Fibroblast of villous mesenchyme (primary cell): ENCODE data around the gene PFDN6. TPM values are rescaled to one million over a fixed set of nuclear protein-coding genes. Genes with fewer than 3 reads are reported as not detected.

Experiments used
- DNase-seq: peaks from one replicate; pipeline ENCODE4 v3.0.0-alpha.2; 2010; ENCODE audit warnings: low read depth
- H3K4me3 ChIP-seq: 2 replicates; pipeline ENCODE4 v1.5.1; 2011; ENCODE audit warnings: low read depth, mild to moderate bottlenecking, low read length
- total RNA-seq: library from RNA; depleted of rRNA; stranded (reverse); fragments of >200 nt; gene quantifications from 2 replicates; pipeline ENCODE4 v1.2.3, GENCODE V29; 2012
- TF ChIP-seq, protein P1 (sequence below): IDR thresholded peaks from 2 replicates; pipeline ENCODE4 v1.5.1; 2012; ENCODE audit warnings: low read depth, mild to moderate bottlenecking, low read length; ENCODE audit not compliant: insufficient read depth

Gene PFDN6
- 26.4 and 34.5 TPM in 2 replicates for total RNA-seq

DNA sequence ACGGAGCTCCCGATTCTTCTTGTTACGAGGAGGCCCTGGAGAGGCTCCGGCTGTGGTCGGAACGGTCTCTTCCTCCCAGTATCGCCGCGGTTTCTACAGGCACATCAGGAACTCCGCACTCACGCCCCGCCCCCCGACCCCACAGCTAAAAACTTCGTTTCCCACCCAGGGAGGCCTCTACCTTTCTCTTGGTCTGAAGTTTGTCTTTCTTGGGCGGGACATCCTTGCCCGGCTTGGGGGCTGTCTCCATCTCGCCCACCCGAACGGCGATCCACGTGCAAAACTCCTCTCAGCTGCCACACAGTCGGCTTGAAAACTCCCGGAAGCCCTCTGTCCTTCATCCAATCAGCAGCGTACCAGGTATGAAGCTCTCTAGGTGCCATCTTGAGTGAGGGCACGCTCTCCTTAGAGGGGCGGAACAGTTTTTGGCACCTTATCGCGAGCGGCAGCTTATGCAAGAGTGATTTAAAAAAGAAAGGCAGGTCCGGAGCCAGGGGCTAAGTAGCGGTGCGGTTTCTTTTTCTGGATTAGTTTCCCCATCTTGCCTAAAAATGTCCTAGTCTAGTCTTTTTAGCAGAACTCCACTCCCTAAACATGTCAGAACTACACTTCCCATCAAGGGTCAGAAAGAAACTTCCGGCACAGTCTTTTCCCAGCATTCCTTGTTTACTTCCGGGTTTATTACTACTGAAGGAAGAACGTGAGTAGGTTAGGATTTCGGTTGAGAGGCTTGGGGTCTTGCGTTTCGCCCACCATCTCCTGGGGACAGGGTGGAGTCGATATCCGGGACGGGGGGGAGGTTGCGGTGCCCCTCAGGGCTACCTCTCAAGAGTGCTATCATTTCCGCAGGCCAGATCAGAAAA lies at the start of gene PFDN6, which contains the start of gene WDR46:
TSS of gene PFDN6 (plus strand) at position 681 of the 863 bp plus-strand sequence. CDS start 256 bp downstream, outside the sequence.
TSS of gene WDR46 (minus strand) at position 319 of the 863 bp plus-strand sequence. CDS start at position 250, 69 bp downstream.
- TF ChIP-seq, protein P1, sequence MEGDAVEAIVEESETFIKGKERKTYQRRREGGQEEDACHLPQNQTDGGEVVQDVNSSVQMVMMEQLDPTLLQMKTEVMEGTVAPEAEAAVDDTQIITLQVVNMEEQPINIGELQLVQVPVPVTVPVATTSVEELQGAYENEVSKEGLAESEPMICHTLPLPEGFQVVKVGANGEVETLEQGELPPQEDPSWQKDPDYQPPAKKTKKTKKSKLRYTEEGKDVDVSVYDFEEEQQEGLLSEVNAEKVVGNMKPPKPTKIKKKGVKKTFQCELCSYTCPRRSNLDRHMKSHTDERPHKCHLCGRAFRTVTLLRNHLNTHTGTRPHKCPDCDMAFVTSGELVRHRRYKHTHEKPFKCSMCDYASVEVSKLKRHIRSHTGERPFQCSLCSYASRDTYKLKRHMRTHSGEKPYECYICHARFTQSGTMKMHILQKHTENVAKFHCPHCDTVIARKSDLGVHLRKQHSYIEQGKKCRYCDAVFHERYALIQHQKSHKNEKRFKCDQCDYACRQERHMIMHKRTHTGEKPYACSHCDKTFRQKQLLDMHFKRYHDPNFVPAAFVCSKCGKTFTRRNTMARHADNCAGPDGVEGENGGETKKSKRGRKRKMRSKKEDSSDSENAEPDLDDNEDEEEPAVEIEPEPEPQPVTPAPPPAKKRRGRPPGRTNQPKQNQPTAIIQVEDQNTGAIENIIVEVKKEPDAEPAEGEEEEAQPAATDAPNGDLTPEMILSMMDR: no peak
- DNase-seq: peak; percentile 92
- H3K4me3 ChIP-seq: peak within 1 kb of the TSS; percentile 93

DNA sequence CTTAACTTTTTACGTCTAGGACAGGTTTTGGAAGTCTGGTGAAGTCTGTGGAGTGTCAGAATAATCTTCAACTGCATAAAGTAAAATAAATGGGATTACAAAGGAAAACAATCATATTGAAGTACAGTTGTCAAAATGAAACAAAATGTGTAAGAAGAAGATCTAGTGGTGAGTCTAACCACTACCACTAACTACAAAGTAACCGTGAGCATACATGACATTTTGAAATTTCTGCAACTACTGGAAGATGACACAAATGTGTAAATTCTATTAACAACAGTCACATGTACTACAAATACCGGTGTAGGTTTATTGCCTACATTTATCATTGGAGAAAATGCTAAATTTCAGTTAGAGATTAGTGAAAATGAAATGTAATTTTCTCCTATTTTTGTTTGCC lies 47.4 kb upstream of the PFDN6 start:
- DNase-seq: no peak
- H3K4me3 ChIP-seq: no peak overlapping the region
- TF ChIP-seq, protein P1: no peak

DNA sequence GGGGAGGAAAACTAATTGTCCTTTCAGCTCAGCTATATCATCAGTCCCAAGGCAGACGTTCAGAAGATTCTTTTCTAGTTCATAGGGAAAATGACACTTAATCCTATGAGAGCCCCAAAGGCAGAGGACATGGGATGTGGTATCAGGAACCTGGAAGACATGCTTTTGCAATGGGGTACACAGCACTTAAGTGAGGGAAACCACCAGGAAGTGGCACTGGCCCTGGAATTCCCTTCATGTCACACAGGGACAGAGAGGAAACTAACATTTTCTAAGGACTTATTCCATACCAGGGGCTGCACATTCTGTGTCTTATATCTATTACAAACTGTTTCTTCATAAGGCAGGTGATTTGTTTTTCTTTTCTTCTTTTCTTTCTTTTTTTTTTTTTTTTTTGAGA lies 45.9 kb upstream of the PFDN6 start:
- H3K4me3 ChIP-seq: no peak overlapping the region
- DNase-seq: no peak
- TF ChIP-seq, protein P1: no peak

DNA sequence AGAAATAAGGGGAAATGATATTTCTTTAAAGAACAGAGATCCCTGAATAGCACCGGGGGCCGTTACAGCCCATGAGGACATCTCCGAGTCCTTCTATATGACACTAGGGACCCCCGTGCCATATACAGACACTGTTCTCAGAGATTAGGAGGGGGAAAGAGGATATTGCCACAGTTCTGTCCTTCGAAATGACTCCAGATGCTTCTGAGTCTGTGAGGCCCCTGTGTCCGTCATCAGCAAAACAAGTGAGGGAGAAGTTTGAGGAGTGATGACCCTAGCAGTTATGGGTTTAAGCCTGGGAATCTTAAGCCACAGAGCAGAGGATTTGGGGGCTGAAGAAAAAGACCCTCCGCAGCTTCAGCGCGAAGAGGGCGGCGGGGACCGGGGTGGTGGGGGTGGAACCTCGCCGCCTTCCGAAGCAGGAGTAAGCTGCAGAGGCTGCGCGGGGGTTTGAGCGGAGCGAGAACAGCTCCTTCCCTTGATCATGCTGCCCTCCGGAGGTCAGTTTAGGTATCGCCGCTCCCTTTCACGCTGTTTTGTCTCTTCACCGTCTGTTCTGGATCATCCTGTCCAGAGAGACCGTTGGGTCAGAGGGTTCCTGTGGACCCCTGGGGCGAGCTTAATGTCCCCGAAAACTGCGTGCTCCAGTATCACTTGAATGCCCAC lies 41.3 kb upstream of the PFDN6 start:
- TF ChIP-seq, protein P1: peak; percentile 89
- DNase-seq: peak; percentile 86

DNA sequence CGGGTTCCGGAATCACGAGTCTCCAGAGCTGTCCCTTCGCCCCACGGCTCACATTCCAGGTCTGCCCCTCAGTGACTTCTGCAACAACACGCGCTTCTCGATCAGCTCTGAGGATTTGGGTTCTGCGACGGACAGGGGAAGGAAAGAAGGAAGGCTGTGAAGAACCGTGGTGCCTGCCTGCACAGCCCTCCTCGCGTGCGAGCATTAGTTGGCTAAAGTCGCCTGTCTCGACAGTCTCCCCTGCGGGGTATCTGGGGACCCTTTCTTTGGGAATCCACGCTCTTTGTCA lies 40.8 kb upstream of the PFDN6 start:
- TF ChIP-seq, protein P1: no peak
- H3K4me3 ChIP-seq: peak overlapping the region; percentile 68
- DNase-seq: peak; percentile 51

More for the DNA sequence above, 41.3 kb upstream of the PFDN6 start:
- H3K4me3 ChIP-seq: peak overlapping the region; percentile 68

DNA sequence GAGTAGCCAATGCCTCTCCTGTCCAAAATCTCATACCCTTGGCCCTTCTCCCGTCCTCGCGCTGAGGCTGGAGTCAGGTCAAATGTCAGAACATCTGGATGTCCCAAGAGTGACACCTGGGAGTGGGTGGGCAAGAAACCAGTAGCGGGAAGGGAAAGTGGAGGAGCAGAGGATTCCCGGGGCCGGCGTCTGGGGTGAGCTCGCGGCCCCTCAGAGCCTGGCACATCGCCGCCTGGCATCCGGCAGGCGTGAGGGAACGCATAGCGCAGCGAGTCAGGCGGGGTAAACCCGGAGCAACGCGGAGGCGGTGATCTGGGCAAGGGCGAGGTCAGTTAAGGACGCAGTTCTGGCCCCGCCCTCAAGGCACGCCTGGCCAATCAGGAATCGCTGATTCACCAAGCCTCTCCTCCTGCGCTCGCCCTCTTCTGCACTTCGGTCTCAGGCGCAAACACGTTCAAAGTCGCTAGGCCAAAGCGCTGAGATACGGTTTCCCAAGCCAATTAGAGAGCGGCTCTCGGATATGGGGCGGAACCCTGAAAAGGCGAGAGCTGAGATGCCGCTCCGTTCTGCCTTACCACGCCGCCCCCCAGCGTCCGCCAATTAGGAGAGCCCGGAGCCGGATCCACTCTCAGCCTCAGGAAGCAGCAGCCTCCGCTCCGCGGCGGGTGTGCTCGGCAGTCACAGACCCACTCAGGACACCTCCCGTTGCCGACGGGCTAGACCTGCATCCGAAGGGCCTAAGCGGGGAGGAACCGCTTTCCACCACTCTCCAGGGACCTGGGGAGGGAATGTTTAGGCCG lies 40.3 kb upstream of the PFDN6 start:
- H3K4me3 ChIP-seq: peak overlapping the region; percentile 78
- TF ChIP-seq, protein P1: no peak
- DNase-seq: peak; percentile 99
